DND-41 (cell line): ENCODE data around the gene ATP13A3.

Experiments
- ATAC-seq: fragments of 200-7000 bp; cut with Tn5 transposase; 3 replicates; pipeline ENCODE4 v1.9.1; 2021; ENCODE audit warnings: low read depth; ENCODE audit not compliant: insufficient read depth
- DNase-seq: peaks from one replicate; pipeline ENCODE4 v3.0.0-alpha.2; 2020
- H2AFZ ChIP-seq: 2 replicates; pipeline ENCODE4 v1.6.0; 2012; ENCODE audit warnings: low read depth, low read length
- H3K27ac ChIP-seq: 2 replicates; pipeline ENCODE4 v1.5.1; 2012; ENCODE audit warnings: low read length, inconsistent platforms
- H3K27me3 ChIP-seq: fragments of 200-600 bp; sonication (generic); 2 replicates; pipeline ENCODE4 v1.6.0; 2012; ENCODE audit warnings: low read length, mild to moderate bottlenecking, inconsistent platforms; ENCODE audit not compliant: insufficient read depth, poor library complexity
- H3K36me3 ChIP-seq: 2 replicates; pipeline ENCODE4 v1.5.1; 2012; ENCODE audit warnings: low read length, inconsistent platforms; ENCODE audit not compliant: insufficient read depth
- H3K4me1 ChIP-seq: 2 replicates; pipeline ENCODE4 v1.5.1; 2012; ENCODE audit warnings: mild to moderate bottlenecking, low read length; ENCODE audit not compliant: insufficient read depth
- H3K4me2 ChIP-seq: 2 replicates; pipeline ENCODE4 v1.6.0; 2012; ENCODE audit warnings: mild to moderate bottlenecking, moderate library complexity, low read length, inconsistent platforms; ENCODE audit not compliant: insufficient read depth
- H3K4me3 ChIP-seq, 2 experiments: fragments of 200-600 bp in 1 of 2; shearing (Covaris generic) in 1 of 2; 2 replicates each; pipeline ENCODE4 v1.5.1; 2012 to 2016; ENCODE audit warnings: inconsistent platforms in 2 of 2, low read length in 2 of 2, mild to moderate bottlenecking in 2 of 2, low read depth in 1 of 2, moderate library complexity in 1 of 2
- H3K79me2 ChIP-seq: 2 replicates; pipeline ENCODE4 v1.6.0; 2012; ENCODE audit warnings: low read length, inconsistent platforms; ENCODE audit not compliant: insufficient read depth
- H3K9ac ChIP-seq: 2 replicates; pipeline ENCODE4 v1.6.0; 2012; ENCODE audit warnings: low read depth, mild to moderate bottlenecking, inconsistent platforms, low read length, moderate library complexity
- H3K9me3 ChIP-seq: 2 replicates; pipeline ENCODE4 v1.5.1; 2012; ENCODE audit warnings: low read length, moderate library complexity, mild to moderate bottlenecking, inconsistent platforms; ENCODE audit not compliant: insufficient read depth, severe bottlenecking
- H4K20me1 ChIP-seq: 2 replicates; pipeline ENCODE4 v1.6.0; 2012; ENCODE audit warnings: low read length; ENCODE audit not compliant: insufficient read depth
- EZH2 ChIP-seq: IDR thresholded peaks from 3 replicates; pipeline ENCODE4 v1.6.1; 2012; ENCODE audit warnings: borderline replicate concordance, low read depth, mild to moderate bottlenecking, moderate library complexity, low read length, inconsistent platforms; ENCODE audit not compliant: severe bottlenecking
- TF ChIP-seq, protein P1 (sequence below): IDR thresholded peaks from 2 replicates; pipeline ENCODE4 v1.5.1; 2012; ENCODE audit warnings: borderline replicate concordance, low read length, moderate library complexity, mild to moderate bottlenecking; ENCODE audit not compliant: poor library complexity, severe bottlenecking; ENCODE audit errors: extremely low read depth

ATP13A3 gene

DNA sequence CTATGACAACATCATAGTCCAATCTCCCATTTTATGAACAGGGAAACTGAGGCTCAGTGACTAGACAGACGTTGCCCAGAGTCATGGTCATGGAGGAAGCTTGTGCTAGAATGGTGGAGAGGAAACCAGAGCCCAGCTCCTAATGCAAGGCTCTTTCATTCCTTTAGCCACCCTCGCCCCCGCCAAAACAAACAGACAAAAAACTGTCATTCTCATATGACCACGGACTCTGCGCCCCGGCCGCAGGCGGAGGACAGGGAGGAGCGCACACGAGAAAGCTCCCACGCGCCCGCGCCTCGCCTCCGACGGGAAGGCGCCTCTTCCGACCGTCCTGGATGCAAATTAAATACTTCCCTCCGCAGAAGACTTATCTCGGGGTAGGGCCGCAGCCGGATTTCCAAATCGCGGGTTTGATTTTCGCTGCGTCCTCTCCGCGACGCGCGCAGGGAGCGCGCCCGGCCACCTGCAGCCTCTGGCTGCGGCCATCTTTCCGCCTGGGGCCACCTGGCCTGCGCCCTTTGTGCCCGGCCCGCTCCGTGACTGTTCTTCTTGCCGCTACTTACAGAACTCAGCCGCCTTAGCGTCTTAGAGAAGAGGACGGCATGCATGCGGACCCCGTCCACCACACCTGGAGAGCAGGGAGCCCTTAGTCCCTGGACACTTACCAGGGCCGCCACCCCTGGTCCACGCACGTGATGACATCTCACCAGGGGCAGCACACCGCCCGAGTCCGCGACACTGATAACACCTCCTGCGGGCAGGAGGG lies 670 bp upstream of the ATP13A3 start:
- no peaks in the 10 kb centered on the region for H3K27me3 ChIP-seq
- peaks cover 39% of the 10 kb centered on the region for H3K79me2 ChIP-seq
- H3K4me3 ChIP-seq = peak overlapping the region in 1 of 2 experiments; percentile 86; a peak in 3 of 4 replicates
- peak overlapping the region; percentile 86; the same call in 1 of the 2 replicates for H3K9ac ChIP-seq
- H4K20me1 ChIP-seq = peaks cover 20% of the 10 kb centered on the region; the same call in 1 of the 2 replicates
- no peak for TF ChIP-seq EZH2
- TF ChIP-seq, protein P1, sequence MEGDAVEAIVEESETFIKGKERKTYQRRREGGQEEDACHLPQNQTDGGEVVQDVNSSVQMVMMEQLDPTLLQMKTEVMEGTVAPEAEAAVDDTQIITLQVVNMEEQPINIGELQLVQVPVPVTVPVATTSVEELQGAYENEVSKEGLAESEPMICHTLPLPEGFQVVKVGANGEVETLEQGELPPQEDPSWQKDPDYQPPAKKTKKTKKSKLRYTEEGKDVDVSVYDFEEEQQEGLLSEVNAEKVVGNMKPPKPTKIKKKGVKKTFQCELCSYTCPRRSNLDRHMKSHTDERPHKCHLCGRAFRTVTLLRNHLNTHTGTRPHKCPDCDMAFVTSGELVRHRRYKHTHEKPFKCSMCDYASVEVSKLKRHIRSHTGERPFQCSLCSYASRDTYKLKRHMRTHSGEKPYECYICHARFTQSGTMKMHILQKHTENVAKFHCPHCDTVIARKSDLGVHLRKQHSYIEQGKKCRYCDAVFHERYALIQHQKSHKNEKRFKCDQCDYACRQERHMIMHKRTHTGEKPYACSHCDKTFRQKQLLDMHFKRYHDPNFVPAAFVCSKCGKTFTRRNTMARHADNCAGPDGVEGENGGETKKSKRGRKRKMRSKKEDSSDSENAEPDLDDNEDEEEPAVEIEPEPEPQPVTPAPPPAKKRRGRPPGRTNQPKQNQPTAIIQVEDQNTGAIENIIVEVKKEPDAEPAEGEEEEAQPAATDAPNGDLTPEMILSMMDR = no peak
- peaks cover 13% of the 10 kb centered on the region for H3K36me3 ChIP-seq
- H3K4me1 ChIP-seq = peaks cover 35% of the 10 kb centered on the region
- H3K27ac ChIP-seq = peak overlapping the region; percentile 49; the same call in 1 of the 2 replicates
- peak overlapping the region; percentile 83 for H3K4me2 ChIP-seq
- H3K9me3 ChIP-seq = no peaks in the 10 kb centered on the region
- ATAC-seq = no peak
- H2AFZ ChIP-seq = peak overlapping the region; percentile 82
- DNase-seq = no peak

DNA sequence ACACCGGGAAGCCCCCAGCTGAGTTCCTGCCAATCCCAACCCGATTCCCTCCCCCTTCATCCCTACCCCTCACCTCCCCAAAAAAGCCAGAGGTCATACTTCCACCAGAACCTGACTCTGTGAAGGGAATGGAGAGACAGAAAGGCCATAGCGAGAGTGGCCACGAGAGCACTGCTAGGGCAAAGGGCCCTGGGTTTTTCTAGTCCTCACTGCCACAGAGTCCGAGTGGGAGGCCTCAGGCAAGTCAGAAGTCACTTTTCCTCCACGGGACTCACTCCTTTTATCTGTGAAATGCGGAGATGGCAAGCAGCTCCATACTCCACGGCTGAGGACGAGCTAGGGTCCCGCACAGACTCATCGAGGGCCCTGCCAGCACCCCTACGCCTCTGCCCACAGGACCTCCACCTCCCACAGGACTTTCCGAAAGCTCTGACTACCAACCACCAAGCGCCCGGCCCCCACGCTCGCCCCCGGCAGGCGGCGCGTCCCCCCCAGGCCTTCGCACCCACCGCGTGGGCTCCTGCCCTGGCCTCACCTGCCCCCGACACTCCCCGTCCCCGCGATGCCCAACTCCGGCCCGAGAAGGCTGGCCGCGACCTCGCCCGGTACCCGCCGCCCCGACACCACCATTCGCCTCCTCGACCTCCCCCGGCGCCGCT lies 792 bp downstream of the ATP13A3 start:
- Histone ChIP-seq H3K9ac (peak overlapping the region; percentile 86), H3K27me3 (no peaks in the 10 kb centered on the region), H3K4me2 (peak overlapping the region; percentile 83), H3K36me3 (peaks cover 20% of the 10 kb centered on the region), H3K4me3 (peak overlapping the region; percentile 56 to 86), H3K79me2 (peaks cover 53% of the 10 kb centered on the region), H3K9me3 (no peaks in the 10 kb centered on the region), H2AFZ (peak overlapping the region; percentile 68), H3K4me1 (peaks cover 47% of the 10 kb centered on the region), H3K27ac (peak overlapping the region; percentile 73), H4K20me1 (peaks cover 22% of the 10 kb centered on the region; the same call in 1 of the 2 replicates)
- ATAC-seq (peak; percentile 44), DNase-seq (peak; percentile 45)
- no peak for TF ChIP-seq EZH2
- TF ChIP-seq, protein P1 = no peak

DNA sequence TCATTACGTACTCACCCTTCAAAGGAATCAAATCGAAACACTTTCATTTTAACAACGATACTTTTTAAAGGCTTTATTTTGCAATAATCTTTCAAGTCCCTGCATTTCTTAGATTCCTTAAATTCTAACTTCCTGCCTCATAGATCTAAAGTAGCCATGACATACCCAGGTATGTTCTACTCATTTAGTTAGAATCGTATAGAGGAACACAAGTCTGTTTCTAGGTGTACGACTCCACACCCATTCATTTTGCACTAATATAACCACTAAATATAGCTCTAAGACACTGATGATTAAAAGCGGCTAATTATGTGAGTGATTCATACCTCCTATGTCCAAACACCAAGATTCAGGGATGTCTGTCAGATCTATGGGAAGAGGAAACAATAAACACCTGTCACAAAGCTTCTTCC lies 1.3 kb downstream of the ATP13A3 start:
- no peak for DNase-seq
- TF ChIP-seq EZH2 = no peak
- TF ChIP-seq, protein P1 = no peak
- H3K4me1 ChIP-seq = peaks cover 48% of the 10 kb centered on the region
- peaks cover 22% of the 10 kb centered on the region; the same call in 1 of the 2 replicates for H4K20me1 ChIP-seq
- no peaks in the 10 kb centered on the region for H3K9me3 ChIP-seq
- H3K27me3 ChIP-seq = no peaks in the 10 kb centered on the region
- peak overlapping the region; percentile 86 for H3K9ac ChIP-seq
- peak overlapping the region; percentile 73 for H3K27ac ChIP-seq
- H3K4me3 ChIP-seq = peak overlapping the region; percentile 56 to 86; a peak in 3 of 4 replicates
- peaks cover 20% of the 10 kb centered on the region for H3K36me3 ChIP-seq
- H3K4me2 ChIP-seq = peak overlapping the region; percentile 83
- peaks cover 59% of the 10 kb centered on the region for H3K79me2 ChIP-seq
- peak; percentile 4; the same call in 1 of the 3 replicates for ATAC-seq
- H2AFZ ChIP-seq = peak overlapping the region; percentile 68
